Small intestine (tissue), 7 donors: Measurements from ENCODE around the gene NGEF. TPM values are rescaled to one million over a fixed set of nuclear protein-coding genes. Genes with fewer than 3 reads are reported as not detected.
A peak's percentile ranks its signal among the peaks of the same experiment; 100 is the strongest.
"Not testable (repeated sequence)": the region's sequence is repeated elsewhere in the genome, so short reads cannot be mapped to it uniquely, and the experiment has no call there.

ENCODE experiments used
- DNase-seq, 2 donors: peaks; one replicate each; pipeline versions ENCODE4 v3.0.0 to v3.0.0-alpha.2; 2013
- FAIRE-seq: peaks from 2 replicates; lab custom pipeline; 2012; peaks lifted over from hg19 to GRCh38; lab: Jason Lieb, UNC
- H3K27ac ChIP-seq, 3 donors: one replicate each; pipeline ENCODE4 v1.5.1; 2013; ENCODE audit warnings: low read length in 2 of 3, mild to moderate bottlenecking in 2 of 3, control low read depth in 1 of 3, inconsistent platforms in 1 of 3, low read depth in 1 of 3, moderate library complexity in 1 of 3
- H3K27me3 ChIP-seq, 3 donors: one replicate each; pipeline ENCODE4 v1.6.1; 2013; ENCODE audit warnings: low read length in 3 of 3, inconsistent platforms in 1 of 3; ENCODE audit not compliant: control insufficient read depth in 3 of 3, insufficient read depth in 3 of 3
- H3K36me3 ChIP-seq, 3 donors: one replicate each; pipeline ENCODE4 v1.6.1; 2013; ENCODE audit warnings: low read length in 3 of 3, inconsistent platforms in 1 of 3, low read depth in 1 of 3, mild to moderate bottlenecking in 1 of 3, moderate library complexity in 1 of 3; ENCODE audit not compliant: control insufficient read depth in 3 of 3, insufficient read depth in 2 of 3
- H3K4me1 ChIP-seq, 3 donors: one replicate each; pipeline ENCODE4 v1.6.1; 2013; ENCODE audit warnings: low read length in 2 of 3, inconsistent platforms in 1 of 3, low read depth in 1 of 3, mild to moderate bottlenecking in 1 of 3, moderate library complexity in 1 of 3; ENCODE audit not compliant: control insufficient read depth in 3 of 3, insufficient read depth in 2 of 3
- H3K4me3 ChIP-seq, 3 donors: one replicate each; pipeline ENCODE4 v1.5.1; 2013; ENCODE audit warnings: low read length in 3 of 3, control low read depth in 1 of 3, inconsistent platforms in 1 of 3, low read depth in 1 of 3, mild to moderate bottlenecking in 1 of 3, moderate library complexity in 1 of 3
- H3K9me3 ChIP-seq, 2 donors: one replicate each; pipeline ENCODE4 v1.6.1; 2013; ENCODE audit warnings: low read depth in 1 of 2, low read length in 1 of 2; ENCODE audit not compliant: control insufficient read depth in 2 of 2, insufficient read depth in 1 of 2
- WGBS, 3 donors: extraction: QIAGEN DNeasy Blood & Tissue Kit; methylation state at CpG; one replicate each; pipeline ENCODE4 v1.1.7; 2013; 5-methylcytosine and 5-hydroxymethylcytosine counted together
- polyA plus RNA-seq, 4 donors: library from polyadenylated mRNA; stranded (reverse) in 3 of 4; unstranded in 1 of 4; fragments of 200-250 nt in 3 of 4; fragments of 120-200 nt in 1 of 4; gene quantifications; one replicate each; pipeline versions ENCODE4 v1.2.1 to v1.2.3, GENCODE V29; 2013
- donor health status: healthy with polysubstance abuse.
- donor health status: control.
- donor health status: control.
- donor health status: Bipolar disorder and iron deficiency.
- donor health status: healthy.

The NGEF gene
- polyA plus RNA-seq, 4 donors, result 10.2 to 73.4 (median 31.4) TPM

GRCh38 chr2:232863996-232864395, 149.1 kb downstream of the NGEF start:
- Histone ChIP-seq H3K4me3 (no peak overlapping the region), H3K27me3 (no peaks in the 10 kb centered on the region), H3K9me3 (peaks cover 0 to 3% of the 10 kb centered on the region in 2 donors), H3K36me3 (peaks cover 0 to 19% (median 0%) of the 10 kb centered on the region in 3 donors), H3K4me1 (peaks cover 0 to 22% (median 0%) of the 10 kb centered on the region in 3 donors), H3K27ac (no peak overlapping the region)
- no peak for FAIRE-seq
- WGBS, 3 donors, result 93 to 99% (median 99%) methylated on average over 2 of the region's 2 CpGs
- no peak for DNase-seq

GRCh38 chr2:232861353-232861752, 151.7 kb downstream of the NGEF start:
- Histone ChIP-seq H3K27me3 (no peaks in the 10 kb centered on the region), H3K36me3 (peaks cover 8 to 35% (median 17%) of the 10 kb centered on the region in 3 donors), H3K9me3 (peaks cover 0 to 3% of the 10 kb centered on the region in 2 donors), H3K4me3 (no peak overlapping the region), H3K4me1 (peaks cover 0 to 43% (median 2%) of the 10 kb centered on the region in 3 donors), H3K27ac (peak overlapping the region in 2 of 3 donors; percentile 58 to 76)
- 94 to 96% (median 96%) methylated on average over 5 of the region's 5 CpGs for WGBS, 3 donors
- DNase-seq, result no peak
- no peak for FAIRE-seq

GRCh38 chr2:232860593-232861241, 152.3 kb downstream of the NGEF start:
- DNase-seq (peak; percentile 78 to 89), FAIRE-seq (peak; percentile 10)
- Histone ChIP-seq H3K27ac (peak overlapping the region in 2 of 3 donors; percentile 58 to 76), H3K36me3 (peaks cover 8 to 41% (median 19%) of the 10 kb centered on the region in 3 donors), H3K27me3 (no peaks in the 10 kb centered on the region), H3K4me3 (no peak overlapping the region), H3K4me1 (peaks cover 0 to 43% (median 2%) of the 10 kb centered on the region in 3 donors), H3K9me3 (peaks cover 0 to 3% of the 10 kb centered on the region in 2 donors)
- WGBS, 3 donors, result 31 to 74% (median 52%) methylated on average over 9 of the region's 9 CpGs

- Histone ChIP-seq H3K27ac (no peak overlapping the region), H3K4me3 (no peak overlapping the region), H3K27me3 (no peaks in the 10 kb centered on the region), H3K4me1 (peaks cover 0 to 43% (median 2%) of the 10 kb centered on the region in 3 donors), H3K36me3 (peaks cover 12 to 46% (median 21%) of the 10 kb centered on the region in 3 donors), H3K9me3 (peaks cover 0 to 3% of the 10 kb centered on the region in 2 donors)
- DNase-seq (no peak), FAIRE-seq (no peak)
- WGBS, 3 donors, result 93 to 97% (median 97%) methylated on average over 4 of the region's 4 CpGs
Observed at GRCh38 chr2:232859385-232859916, 153.6 kb downstream of the NGEF start.

GRCh38 chr2:232857158-232857563, 155.9 kb downstream of the NGEF start:
- FAIRE-seq (no peak), DNase-seq (peak; percentile 80 to 89)
- Histone ChIP-seq H3K36me3 (peaks cover 12 to 52% (median 21%) of the 10 kb centered on the region in 3 donors), H3K4me1 (peaks cover 2 to 43% (median 4%) of the 10 kb centered on the region in 3 donors), H3K27me3 (no peaks in the 10 kb centered on the region), H3K27ac (peak overlapping the region; percentile 24 to 70 (median 55)), H3K9me3 (peaks cover 0 to 3% of the 10 kb centered on the region in 2 donors), H3K4me3 (no peak overlapping the region)
- 36 to 70% (median 48%) methylated on average over 4 of the region's 4 CpGs for WGBS, 3 donors

- no peak overlapping the region for H3K27ac ChIP-seq
- H3K9me3 ChIP-seq, result no peaks in the 10 kb centered on the region
- peak in 1 of 2 donors; percentile 50 for DNase-seq
- peaks cover 2 to 22% (median 4%) of the 10 kb centered on the region in 3 donors for H3K4me1 ChIP-seq
- WGBS, 3 donors, result 23 to 45% (median 41%) methylated on average over 7 of the region's 7 CpGs
- FAIRE-seq, result no peak
- no peak overlapping the region for H3K4me3 ChIP-seq
- no peaks in the 10 kb centered on the region for H3K27me3 ChIP-seq
- H3K36me3 ChIP-seq, result peaks cover 21 to 61% (median 31%) of the 10 kb centered on the region in 3 donors
Observed at GRCh38 chr2:232854082-232854481, 159.0 kb downstream of the NGEF start.

- no peak for FAIRE-seq
- H3K27me3 ChIP-seq, result no peaks in the 10 kb centered on the region
- WGBS, 3 donors, result 27 to 47% (median 36%) methylated on average over 2 of the region's 2 CpGs
- H3K4me1 ChIP-seq, result peaks cover under 1 to 12% (median 4%) of the 10 kb centered on the region in 3 donors
- H3K4me3 ChIP-seq, result no peak overlapping the region
- DNase-seq, result no peak
- H3K9me3 ChIP-seq, result no peaks in the 10 kb centered on the region
- peaks cover 15 to 57% (median 23%) of the 10 kb centered on the region in 3 donors for H3K36me3 ChIP-seq
- H3K27ac ChIP-seq, result no peak overlapping the region
Observed at GRCh38 chr2:232852676-232853075, 160.4 kb downstream of the NGEF start.

GRCh38 chr2:232852081-232852480, 161.0 kb downstream of the NGEF start:
- not testable (repeated sequence) for H3K4me3 ChIP-seq, H3K9me3 ChIP-seq, FAIRE-seq, H3K4me1 ChIP-seq, H3K27me3 ChIP-seq, H3K27ac ChIP-seq, DNase-seq
- 92 to 93% (median 93%) methylated on average over 11 of the region's 11 CpGs for WGBS, 3 donors
- peaks cover 15 to 60% (median 20%) of the 10 kb centered on the region in 3 donors for H3K36me3 ChIP-seq
